GM21423 (cell line): ENCODE data around the gene NRXN2.
"Not testable (repeated sequence)": the region's sequence is repeated elsewhere in the genome, so short reads cannot be mapped to it uniquely, and the experiment has no call there.

Source experiments
- ATAC-seq: cut with Tn5 transposase; IDR thresholded peaks from one replicate; pipeline ENCODE4 v1.9.1; 2021; ENCODE audit warnings: mild to moderate bottlenecking, moderate library complexity; ENCODE audit not compliant: unreplicated experiment

NRXN2 gene

DNA sequence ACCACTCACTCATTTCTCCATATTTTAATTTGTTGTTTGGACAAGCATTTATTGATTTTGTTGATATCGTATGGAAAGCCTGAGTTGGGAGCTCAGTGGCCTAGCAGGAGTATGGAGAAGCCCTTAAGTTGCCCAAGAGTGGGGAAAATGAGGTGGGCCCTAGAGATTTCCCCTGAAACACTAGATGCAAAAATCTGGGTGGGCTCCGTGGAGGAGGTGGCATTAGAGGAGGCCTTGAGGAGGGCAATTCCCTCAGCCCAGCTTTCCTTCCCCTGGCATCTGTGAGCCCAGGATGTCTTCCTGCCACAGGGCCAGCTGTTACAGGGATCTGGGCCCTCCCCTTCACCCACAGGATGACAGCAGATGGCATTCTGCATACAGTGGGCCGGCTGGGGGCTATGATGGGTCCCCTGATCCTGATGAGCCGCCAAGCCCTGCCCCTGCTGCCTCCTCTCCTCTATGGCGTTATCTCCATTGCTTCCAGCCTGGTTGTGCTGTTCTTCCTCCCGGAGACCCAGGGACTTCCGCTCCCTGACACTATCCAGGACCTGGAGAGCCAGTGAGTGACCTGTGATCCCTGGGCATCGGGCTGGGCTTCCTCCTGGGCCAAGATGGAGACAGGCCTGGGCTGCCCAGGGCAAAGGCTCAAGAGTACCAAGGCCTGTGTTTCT lies 153.6 kb downstream of the NRXN2 start:
- ATAC-seq = no peak

DNA sequence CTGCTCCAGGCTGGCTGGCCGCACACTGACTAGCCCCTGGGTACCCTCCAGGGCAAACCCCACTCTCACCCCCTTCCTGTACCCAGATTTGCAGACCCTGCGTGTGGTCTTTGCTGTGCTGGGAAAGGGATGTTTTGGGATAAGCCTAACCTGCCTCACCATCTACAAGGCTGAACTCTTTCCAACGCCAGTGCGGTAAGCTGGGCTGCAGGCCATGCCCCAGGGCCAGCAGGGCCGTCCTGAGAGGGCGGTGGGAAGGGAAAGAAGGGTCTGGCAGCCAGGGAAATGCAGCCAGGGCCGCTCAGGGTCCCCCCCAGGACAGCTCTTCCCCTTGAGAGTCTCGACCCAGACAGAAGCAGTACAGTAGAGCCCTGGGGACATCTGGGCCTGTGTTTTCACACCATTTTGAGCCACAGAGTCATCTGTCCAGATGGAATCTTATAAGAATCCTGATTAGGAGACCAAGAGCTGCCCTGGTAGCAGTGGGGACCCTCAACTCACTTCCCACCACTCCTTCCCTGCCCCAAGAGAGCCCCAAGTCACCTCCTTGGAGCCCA lies 154.3 kb downstream of the NRXN2 start:
- ATAC-seq = no peak

DNA sequence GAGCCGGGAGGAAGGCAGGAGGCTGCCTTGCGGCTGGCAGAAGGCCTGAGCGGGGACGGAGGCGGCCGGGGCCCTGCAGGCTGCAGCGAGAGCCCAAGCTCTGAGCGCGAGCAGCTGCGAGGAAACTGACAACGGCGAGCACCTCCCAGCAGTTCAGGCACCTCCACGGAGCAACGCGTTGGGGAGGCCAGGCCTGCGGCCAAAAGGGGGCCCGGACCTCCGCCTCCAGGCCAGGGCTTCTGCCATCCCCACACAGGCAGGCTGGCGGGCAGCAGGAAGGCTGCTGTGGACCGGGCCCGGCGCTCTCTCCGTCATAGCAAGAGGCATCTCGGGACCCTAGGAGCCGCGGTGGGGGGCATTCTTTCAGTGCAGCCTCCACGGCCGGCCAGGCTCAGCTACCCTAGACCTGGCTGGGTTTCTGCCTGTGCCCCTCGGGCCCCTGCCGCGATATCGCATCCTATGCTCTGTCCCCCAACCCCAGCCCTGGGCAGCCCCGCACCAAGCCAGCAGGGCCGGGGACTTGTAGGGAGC lies 154.9 kb downstream of the NRXN2 start:
- ATAC-seq = no peak

DNA sequence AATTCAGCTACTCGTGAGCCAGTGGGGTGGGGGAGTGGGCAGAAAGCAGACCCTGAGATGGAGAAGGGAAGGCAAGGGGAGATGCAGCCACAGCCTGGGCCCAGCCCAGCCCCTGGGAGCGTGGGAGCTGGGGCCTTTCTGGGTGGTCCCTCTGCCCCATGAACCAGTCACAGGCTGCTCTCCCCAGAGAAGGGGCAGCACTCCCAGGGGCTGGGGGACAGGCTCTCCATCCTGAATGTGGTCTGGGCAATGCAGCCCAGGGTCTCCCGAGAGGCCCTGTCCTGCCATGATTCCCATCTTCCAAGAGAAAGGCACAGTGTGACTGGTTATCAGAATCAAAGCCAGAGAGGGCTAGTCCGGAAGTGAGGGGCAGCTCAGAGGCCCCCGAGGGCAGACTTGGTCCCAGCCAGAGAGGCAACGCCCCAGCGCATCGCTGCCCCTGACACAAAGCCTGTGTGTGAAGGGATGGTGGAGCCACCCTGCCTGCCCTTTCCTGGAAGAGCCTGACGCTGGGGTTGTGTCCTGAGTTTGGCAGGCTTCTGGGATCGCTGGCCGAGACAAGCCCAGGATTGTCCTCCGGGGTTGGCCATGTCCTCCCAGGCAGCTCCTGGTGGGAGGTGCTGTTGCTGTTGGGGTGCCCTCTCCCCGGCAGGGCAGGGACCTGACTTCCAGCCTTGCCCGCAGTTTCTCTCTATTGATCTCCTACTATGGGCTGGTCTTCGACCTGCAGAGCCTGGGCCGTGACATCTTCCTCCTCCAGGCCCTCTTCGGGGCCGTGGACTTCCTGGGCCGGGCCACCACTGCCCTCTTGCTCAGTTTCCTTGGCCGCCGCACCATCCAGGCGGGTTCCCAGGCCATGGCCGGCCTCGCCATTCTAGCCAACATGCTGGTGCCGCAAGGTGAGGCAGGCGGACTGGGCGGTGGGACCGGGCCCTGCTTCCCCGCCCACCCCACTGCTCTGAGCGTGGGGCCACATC lies 155.8 kb downstream of the NRXN2 start:
- no peak for ATAC-seq

DNA sequence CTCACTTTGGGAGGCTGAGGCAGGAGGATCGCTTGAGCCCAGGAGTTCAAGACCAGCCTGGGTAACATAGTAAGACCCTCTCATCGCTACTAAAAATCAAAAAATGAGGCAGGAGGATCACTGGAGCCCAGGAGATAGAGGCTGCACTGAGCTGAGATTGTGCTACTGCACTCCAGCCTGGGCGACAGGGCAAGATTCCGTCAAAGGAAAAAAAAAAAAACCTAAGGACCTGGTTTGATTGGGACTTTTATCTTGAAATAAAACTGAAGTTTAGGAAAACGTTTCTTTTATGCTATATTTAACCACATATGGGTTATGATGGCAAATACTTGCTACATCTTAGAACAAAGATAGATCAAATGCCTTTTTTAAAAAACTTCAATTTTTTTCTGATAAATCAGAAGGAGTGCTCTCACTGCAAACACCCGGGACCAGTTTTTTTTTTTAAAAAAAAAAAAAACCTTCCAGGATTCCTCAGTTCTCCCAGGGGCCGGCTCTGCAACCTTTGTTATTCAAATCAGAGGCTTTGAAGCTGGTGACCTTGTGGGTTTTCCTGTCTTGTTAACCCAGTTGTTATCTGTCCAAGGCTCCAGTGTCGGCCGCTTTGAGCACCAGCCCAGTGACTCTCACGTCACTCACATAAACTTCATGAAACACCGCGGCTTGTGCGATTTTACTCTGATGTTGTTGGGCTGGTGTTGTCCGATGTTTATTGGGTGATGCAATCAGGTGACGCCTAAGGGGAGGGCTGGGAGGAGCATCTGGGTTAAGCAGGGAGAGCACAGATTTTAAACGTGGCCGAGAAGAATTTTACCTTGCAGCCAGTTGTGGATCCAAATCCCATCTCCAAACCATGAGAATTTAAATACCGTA lies 156.7 kb downstream of the NRXN2 start:
- no peak for ATAC-seq

DNA sequence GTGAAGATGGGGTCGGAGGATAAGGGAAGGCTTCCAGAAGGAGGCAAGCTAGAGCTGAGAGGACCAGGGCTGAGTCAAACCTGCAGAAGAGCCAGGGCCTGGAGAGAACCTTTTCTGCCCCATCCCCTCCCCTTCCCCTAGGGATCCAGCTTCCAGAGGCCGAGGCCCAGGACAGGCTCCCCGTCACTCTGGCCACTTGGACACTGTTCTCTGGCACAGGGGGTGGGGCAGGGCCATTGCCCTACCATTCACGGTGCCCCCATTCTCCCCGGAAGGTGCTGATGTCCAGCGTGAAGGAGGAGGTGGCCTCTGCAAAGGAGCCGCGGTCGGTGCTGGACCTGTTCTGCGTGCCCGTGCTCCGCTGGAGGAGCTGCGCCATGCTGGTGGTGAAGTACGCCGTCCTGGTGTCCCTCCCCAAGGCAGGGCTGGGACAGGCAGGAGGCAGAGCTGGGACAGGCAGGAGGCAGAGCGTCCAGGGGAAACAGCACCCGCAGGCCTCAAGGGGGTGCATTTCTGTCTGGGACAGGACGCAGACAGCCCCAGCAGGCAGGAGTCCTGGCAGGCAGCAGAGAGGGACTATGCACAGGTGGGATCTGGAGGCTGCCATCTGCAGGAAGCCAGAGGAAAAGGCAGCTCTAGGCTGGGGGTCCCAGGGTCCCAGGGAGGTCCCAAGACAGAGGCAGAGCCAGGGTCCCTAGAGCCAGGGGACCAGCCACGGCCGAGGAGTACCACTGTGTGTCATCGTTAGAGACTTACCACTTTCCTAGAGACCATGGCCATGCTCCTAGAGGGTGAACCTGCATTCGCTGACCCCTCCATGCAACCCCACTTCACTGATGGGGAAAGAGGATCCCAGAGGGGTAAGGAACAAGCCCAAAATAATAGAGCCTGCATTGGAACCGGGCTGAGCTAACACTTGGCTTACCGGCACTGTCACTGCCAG lies 157.8 kb downstream of the NRXN2 start:
- no peak for ATAC-seq

DNA sequence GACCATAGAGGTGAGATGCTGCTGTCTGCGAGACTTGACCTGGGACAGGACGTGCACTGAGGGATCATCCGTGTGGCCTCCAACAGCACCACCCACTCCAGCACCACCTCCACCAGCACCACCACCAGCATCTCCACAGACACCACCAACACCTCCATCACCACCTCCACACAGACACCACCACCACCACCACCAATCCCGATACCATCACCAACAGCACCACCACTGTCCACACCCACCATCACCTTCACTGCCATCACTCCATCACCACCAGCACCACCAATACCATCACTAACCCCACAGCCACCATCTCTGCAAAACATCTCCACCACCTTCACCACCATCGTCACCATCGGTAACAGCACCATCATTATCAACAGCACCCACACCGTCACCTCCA lies 158.6 kb downstream of the NRXN2 start:
- ATAC-seq = no peak

DNA sequence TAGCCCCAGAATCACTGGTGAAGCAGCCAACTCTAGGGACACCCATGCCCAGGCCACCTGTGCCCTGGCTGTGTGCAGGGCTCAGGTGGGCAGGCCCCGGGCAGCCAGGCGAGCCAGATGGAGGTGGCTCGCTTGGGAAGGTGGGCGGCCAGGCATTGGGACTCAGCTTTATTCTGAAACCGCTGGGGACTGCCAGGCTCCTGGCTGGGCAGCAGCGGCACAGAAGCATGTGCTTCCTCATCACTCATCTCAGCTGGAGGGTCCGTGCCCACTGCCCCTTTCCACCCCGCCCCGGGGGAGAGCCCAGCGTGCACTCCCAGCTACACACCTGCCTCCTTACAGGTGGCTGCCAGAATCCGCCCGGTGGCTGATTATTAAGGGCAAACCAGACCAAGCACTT lies 159.0 kb downstream of the NRXN2 start:
- ATAC-seq = no peak

DNA sequence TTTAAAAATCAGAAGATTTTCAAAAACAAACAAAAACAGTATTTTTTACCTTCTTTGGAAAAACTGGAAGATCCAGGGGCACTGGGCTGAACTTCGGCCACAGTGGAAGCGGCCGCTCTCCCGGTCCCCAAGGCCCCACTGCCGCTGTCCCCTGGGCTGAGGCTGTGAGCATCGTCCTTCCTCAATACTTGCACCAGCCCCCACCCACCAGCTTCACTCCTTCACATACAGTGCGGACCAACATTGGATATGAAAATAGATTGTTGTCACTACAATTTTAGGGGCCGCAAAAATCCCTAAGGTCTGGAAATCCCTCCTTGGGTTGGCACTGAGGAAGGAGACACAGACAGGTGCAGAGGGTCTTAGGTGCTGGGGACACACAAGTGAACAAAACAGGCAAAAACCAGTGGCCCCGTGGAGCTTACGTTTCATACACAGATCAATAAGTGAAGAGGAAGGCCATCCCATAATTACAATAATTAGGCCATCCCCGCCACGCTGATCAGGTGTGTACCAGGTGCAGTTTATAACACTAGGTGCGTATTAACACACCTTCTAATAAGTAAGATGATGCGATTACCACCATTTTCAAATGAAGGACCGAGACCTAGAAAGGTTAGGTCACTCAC lies 160.2 kb downstream of the NRXN2 start:
- ATAC-seq = no peak

DNA sequence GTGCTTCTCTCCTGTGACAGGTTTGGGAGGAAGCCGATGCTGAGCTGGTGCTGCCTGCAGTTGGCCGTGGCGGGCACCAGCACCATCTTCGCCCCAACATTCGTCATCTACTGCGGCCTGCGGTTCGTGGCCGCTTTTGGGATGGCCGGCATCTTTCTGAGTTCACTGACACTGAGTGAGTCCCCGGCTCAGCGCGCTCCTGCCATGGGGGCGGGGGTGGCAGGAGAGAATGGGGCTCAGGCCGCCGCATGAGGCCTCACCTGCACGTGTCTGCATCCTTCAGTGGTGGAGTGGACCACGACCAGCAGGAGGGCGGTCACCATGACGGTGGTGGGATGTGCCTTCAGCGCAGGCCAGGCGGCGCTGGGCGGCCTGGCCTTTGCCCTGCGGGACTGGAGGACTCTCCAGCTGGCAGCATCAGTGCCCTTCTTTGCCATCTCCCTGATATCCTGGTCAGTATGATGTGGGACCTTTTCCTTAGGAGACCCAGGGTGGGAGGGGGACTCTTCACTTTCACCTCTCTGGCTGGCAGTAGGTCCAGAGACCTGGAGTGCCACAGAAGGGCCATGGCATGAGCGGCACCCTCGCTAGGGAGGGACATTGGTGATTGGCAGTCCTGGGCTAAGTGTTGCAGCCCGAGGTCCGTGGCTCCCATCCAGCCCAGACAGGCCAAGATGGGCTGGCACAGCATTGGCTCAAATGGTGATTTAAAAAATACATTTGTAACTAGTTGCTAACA lies 160.8 kb downstream of the NRXN2 start:
- ATAC-seq = no peak

DNA sequence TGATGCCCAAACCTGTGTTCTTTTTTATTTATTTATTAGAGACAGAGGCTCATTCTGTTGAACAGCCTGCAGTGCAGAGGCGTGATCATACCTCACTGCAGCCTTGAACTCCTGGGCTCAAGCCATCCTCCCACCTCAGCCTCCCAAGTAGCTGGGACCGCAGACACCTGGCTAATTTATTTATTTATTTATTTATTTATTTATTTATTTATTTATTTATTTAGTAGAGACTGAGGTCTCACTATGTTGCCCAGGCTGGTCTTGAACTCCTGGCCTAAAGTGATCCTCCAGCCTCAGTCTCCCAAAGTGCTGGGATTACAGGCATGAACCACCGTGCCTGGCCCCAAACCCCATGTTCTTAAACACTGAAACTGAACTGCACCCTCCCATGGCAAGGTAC lies 161.6 kb downstream of the NRXN2 start:
- ATAC-seq = not testable (repeated sequence)

DNA sequence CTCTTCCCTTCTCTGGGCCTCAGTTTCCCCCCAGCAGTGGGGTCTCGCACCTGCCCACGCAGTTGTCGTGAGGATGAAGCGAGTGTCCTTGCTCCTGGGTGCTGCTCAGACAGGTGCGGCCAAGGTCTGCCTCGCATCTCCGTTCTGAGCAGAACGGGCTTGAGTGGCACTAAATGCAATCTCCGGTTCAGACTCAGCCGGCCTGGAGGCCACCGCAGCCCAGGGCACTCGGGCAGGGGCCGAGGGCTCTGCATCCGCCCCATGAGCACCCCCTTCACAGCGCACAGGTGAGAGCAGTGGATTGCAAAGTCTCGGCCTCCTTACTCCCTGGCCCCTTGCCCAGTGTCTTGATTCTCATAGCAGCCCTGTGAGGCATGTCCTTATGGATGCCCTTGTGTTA lies 162.1 kb downstream of the NRXN2 start:
- ATAC-seq = no peak

DNA sequence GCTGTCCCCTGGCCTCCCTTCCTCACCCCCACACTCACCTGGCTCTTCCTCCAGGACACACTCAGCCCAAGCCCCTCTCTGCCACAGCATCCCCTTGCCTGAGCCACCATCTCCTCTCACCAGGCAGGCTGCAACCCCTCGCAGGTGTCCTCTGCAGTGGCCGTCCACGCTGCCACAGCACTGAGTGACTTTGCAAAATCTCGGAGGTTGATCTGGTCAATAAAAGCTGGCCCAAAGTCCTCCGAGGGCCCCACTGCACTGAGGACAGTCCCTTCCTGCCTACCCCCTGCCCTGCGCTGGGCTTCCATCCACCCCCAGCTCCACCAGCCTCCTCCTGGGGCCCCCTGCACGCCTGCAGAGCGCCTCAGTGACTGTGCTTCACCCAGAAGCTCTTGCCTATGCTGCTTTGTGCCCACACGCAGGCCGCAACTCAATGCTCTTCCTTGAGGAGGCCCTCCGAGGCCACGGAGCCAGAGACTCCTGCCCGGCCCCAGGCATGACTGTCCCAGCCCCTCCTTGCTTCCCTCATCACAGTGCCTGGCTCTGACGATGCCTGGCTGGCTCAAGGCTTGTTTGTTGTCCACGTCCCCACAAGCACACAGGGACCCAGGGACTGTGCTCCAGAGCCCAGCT lies 162.7 kb downstream of the NRXN2 start:
- ATAC-seq = no peak

DNA sequence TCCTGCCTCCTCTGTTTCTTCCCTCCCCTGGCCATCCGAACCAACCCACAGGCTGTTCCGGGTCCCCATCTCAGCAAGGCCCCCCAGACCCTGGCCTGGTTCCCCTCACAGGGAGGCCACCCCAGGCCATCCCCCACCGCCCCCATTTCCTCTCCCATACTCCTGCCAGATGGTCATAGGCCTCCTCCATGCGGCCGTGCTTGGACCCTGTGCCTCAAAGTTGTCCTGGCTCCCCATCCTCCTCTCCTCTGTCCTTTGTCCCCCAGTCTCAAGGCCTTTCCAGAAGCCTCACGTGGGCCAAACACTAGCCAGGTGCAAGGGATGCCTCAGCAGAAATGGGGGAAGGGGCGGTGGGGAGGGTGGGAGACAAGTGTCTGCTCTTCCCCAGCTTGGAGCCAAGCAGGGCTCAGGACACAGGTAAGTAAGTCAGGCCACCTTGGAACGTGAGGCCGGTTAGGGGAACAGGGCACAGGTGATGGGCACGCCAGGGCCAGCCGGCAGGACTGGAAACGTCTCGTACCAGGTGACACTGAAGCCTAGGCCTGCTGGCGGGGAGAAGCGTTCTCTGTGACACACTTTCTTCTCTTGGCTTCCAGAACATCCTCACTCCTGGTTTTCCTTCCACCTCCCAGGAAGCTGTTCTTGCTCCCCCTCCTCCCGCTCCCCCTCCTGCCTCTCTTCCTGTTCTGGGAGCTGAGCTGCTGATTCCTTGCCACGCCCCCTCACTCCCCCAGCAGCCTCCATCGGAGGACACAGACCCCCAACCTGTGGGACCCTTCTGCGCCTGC lies 163.5 kb downstream of the NRXN2 start:
- ATAC-seq = no peak

DNA sequence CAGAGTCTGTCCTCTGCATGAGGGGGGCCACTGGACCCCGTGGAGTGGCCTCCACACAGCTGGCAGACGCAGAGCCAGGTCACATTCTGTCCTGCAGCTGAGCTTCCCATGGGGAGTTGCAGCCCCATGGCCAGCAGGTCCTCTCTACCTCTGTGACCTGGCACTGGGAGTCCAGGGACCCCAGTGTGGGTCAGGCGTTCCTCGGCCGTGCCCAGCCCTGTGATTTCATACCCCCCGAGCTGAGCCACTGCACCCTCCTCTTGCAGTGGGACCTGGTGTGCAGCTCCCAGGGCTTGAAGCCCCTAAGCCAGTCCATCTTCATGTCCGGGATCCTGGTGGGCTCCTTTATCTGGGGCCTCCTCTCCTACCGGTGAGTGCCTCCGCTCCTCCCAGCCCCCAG lies 164.1 kb downstream of the NRXN2 start:
- no peak for ATAC-seq

DNA sequence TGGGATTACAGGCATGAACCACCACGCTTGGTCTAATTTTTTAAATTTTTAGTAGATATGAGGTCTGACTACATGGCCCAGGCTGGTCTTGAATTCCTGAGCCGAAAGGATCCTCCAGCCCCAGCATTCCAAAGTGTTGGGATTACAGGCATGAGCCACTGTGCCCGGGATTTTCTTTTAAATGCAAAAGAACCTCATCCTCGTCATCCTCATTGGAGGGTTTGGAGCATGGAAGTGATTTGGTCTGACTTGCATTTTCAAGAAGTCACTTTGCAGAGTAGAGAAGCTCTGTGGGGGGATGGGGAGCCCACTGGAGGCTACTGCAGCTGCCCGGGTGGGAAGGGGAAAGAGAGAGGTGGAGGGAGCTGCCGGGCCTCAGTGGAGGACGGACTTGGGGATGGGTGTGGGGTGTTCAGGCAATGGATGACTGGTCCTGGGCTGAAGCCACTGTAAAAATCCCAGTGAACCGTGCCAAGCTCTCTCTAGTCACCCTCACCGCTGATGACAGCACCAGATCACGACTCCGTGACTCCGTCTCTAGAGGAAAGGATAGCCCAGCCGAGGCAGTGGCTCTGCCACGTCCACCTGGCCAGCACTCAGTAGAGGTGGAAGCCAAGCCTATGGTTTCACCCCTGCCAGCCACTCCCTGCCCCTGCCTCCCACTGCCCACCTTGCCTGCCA lies 164.8 kb downstream of the NRXN2 start:
- no peak for ATAC-seq
